AML-193 (cell line): ENCODE data around the gene SLC26A2.

Source experiments
- DNase-seq, 2 experiments: peaks; one replicate each; lab custom pipeline; 2025; lab: John Stamatoyannopoulos, UW

The SLC26A2 gene

DNA sequence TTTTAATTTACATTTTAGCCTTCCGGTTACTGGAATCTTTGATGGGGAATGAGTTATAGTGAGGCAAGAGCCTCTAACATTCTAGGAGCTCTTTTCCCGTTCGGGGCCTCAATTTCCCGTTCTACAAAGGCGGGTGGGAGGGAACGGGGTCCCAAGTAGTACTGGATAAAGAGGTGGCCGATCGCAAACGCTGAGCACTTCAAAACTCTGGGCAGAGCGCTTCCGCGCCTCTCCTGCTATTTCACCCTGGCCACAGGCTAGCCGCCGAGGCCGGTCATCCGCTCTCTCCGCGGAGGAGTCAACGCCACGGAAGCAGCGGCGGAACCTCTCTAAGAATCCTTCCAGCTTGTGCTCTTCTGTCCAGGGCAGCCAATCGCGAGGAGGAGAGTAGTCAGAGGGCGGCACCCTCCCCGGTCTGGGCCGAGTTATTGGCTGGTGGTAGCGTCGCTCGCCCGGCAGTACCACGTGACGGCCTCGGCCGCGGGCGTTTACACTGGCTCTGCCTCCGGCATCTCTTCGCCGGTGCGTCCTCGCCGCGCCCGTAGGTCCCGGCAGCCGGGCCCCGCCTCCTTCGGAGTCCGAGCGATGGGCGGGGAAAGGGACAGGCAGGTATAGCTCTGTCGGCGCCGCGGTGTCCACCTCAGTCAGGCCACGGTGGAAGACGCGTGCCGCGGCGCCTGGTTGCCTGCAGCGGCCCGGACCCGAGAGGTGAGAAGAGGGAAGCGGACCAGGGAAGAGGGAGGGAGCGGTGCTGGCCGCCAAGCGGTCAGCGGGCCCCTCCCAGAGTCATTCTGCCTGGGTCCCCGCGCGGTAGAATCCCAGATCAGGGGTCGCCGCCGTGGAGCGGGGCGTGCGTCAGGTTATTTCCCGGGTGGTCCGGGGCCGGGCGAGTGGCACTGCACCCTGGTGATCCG, at the start of gene SLC26A2:
TSS of gene SLC26A2 (plus strand) at position 487 of the 914 bp plus-strand sequence. CDS start 16,895 bp downstream, outside the sequence.
- peak; percentile 96 for DNase-seq

DNA sequence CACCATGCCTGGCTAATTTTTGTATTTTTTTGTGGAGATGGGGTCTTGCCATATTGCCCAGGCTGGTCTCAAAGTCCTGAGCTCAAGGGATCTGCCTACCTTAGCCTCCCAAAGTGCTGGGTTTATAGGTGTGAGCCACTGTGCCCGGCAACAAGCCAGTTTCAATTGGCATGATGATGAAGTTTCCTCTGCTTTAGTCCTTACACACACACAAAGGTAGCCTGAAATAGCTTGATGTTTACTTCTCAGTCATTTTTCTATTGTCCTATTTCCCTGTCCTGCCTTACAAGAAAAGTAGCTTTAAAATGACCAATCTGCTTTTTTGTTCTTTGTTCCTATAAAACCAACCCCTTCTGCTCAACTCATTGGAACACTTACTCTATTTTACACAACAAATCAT, 49.5 kb upstream of the SLC26A2 start:
- DNase-seq: no peak

DNA sequence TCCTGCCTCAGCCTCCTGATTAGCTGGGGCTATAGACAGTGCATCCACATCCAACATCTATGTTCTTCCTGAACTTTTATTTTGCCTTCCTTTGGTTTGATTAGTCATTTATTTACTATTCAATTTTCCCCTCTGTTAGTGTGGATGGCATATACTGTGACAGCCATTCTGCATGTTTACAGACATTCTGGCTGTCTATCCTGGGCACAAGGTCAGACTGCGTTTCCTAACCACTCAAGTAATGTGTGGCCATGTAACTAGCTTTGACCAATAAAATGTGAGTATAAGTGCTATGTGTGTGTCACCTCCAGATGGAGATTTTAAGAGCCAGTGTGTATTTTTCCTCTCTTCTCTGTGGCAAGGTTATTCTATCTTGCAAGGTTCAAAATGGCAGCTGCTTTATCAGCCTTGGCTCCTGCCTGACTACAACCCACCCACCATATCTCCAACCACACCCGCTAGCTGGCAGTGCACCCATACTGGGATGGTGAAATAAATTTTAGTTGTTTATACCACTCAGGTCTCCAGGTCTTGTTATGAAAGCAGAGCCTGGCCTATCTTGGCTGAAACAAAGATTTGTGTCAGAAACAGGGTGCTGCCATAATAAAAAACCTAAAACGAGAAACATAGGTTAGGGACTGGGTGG, 48.2 kb upstream of the SLC26A2 start:
- no peak for DNase-seq

DNA sequence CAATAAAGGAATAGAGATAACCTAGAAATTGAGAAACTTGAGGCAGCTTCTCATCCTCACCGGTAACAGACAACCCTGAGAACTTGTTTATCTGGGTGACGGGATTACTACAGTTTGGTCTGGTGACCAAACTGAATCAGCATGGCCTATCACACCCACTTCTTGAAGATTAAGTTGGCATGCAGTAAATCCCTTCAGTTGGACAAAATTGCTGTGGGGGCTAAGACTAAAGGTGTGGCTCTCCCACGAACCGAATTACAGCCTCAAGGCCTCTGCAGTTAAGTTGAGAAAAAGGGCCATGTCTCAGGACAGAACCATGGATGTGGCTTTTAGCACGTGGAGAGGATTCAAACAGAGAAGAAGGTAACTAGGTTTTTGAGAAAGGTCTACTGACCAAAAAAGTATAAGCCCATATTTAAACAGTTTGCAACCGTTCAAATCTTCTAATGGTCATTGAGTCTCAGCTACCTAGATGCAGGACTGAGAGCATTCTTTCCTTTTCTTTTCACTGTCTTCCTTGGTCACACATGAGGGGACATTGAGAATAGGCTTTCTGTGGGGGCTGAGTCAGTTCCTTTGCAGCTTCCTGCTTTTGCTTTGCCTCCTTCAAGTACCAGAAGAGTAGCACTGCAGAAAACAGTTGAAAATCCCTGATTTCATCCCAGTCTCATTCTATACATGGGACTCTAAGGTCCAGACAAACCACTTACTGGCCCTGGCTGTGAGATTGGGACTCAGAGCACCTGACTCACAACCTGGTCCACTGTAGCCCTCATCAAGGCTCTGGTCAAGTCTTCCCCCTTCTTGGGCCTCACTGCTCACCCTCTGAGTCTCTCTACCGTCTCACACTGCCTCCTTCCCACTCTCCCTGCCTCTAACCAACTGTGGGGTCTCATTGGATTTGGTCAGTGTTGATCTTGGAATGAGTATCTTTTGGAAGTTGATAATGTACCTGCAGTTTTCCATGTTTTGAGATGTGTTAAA, 46.8 kb upstream of the SLC26A2 start:
- DNase-seq: peak in 1 of 2 experiments; percentile 34

DNA sequence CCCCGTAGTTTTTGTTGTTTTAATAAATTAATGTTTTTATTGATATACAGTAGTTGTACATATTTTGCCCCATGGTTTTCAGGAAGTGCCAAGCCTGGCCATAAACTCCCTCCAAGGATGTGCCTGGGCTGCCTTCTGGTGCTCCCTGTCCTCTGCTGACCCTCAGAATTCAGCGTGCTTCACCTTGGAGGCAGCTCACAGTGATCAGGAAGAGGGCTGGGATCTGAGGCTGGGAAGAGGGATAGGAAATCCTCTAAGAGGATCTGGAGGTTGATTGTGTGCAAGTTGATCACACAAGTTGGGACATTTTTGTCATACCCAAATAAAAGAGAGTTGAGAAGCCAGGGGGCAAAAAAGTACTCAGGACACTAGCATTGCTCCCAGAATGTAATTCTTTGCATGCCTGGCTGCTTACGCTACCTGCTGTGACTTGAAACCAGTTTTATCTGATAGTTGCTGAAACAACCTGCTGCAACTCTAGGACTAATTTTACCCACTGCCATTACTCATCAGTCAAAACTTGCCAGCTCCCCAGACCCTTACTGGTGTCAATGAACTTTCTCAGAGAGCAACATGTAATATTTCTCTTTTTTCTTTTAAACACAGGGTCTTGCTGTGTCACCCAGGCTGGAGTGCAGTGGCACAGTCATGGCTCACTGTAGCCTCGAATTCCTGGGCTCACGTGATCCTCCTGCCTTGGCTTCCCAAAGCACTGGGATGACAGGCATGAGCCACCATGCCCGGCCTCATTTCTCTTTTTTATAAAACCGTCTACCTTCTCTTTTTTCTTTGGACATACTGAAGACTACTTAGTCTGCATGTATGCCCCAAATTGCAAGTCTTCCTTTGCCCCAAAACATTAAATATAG, 44.9 kb upstream of the SLC26A2 start:
- no peak for DNase-seq

DNA sequence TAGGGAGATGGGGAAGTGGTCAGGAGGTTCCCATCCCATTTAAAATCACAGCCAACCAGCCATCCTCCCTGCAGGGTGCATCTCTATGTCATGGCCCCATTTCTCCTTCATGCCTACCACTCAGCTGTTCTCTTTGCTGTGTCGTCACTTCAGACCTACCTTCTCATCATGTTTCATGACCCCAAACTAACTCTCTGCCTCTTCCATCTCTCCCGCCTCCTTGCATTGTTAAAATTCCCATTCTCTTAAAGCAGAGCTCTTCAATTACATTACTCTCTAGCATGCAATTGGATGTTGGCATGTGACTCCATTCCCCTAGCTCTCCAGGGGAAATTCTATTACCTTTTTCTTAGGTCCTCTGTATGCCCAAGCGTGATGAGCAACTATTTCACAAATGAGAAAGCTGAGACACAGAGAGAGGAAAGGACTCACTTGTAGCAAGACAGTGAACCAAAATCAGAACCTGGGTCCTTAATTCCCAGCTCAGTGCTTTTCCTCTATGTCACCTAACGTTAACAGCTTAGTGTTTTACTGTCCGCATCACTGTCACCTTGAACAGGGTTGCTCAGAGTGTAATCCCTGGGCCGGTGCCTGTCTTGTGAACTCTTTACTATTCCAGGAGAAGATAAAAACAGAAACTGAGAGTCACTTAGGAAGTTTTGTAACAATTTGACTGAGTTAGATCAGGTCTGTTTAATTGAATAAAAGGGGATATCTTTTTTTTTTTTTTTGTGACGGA, 44.1 kb upstream of the SLC26A2 start:
- no peak for DNase-seq

DNA sequence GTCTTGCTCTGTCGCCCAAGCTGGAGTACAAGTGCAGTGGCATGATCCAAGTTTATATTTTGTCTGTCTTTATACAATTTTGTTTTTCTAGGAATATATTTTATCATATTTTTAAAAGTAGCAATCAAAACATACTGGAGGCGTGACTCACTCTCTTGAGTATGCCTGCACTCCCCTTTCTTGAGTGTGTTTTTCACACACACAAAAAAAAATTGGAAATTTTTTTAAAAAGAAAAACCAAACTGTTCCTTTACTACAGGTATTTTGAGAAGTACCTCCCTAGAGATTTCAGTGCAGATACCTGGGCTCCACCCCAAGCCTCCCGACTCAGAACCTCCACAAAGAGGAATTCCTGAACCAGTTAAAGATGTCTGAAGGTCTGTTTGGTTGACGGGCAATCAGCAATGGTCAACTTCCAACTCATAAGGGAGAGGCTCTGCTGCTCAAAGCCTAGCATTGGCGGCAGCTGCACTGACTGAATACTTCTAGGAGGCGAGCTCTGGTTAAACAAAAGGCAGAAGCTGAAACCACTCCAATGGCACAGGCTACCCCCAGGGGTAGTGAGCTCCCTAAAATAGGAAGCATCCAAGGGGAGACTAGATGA, 43.4 kb upstream of the SLC26A2 start:
- DNase-seq: no peak

DNA sequence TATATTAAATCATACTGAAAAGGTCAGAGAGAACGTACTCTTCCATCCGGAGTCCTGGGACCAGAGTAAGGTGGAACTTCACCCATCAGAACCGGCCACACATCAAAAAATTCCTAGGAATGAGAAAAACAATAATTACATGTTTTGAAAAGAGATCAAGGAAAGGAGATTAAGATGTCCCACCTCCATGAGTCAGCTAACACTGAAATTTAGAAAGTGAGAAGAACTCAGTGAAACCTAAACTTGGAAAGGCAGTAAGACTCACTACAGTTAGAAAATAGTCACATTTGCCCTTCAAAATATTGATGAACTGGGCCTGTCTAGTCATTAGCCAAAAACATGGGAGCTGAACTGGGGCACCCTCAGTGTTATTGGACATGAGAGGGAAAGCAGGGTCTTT, 39.0 kb upstream of the SLC26A2 start:
- no peak for DNase-seq

DNA sequence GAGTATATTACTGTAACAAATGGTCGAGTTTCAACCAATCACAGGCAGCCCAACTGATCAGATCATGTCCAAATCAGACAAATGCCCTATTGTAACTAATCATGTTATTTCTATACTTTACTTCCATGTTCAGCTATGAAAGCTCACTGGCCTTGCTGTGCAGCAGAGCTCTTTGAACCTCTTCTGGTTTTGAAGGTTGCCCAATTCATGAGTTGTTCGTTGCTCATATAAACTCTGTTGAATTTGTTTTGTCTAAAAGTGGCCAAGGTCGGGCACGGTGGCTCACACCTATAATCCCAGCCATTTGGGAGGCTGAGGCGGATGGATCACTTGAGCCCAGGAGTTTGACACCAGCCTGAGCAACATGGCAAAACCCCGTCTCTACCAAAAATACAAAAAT, 37.6 kb upstream of the SLC26A2 start:
- DNase-seq: no peak

DNA sequence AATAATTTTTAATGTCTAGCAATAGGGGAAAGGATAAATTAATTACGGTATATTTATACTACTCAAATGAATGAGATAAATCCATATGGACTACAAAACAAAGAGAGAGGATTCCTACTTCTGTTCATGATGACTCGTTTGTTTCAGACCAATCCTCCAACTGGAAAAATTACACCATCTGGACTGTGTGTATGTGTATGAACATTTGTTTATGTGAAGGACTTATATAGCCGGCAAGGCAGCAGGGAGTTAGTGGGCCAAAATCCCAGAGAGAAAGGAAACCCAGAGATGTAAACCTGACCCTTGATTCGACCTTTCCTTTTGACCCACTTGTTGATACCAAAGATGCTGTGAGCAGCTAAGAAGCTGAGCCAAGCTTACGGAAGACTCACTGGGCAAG, 36.1 kb upstream of the SLC26A2 start:
- DNase-seq: no peak

DNA sequence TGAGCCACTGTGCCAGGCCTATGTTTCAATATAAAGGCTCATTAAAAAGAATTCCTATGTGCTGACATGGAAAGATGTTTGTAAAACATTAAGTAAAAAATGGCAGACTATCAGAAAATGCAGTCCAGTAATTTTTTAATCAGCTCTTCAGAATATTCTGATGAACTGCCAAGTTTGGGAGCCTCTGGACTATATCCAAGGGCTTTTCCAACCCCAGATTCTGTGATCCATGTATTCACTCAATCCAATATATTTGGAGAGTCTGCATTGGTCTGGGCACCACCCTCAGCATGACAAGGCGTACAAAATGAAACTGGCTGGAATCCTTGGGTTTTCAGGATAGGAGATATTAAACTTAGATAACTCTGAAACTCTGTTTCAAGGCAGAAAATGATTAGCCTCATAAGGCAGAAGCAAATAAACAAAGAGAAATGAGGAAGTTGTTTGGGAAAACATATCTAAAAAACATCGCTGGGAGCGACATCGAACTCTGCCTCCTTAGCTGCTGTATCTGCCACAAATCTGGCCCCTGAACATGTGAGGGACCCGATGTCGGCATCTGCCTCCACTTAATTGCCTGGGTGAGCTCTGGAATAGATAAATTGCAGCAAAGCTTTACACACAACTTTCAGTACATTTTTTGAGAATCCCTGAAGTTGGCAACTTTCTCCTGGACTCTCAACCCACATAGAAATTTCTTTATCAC, 30.4 kb upstream of the SLC26A2 start:
- no peak for DNase-seq

DNA sequence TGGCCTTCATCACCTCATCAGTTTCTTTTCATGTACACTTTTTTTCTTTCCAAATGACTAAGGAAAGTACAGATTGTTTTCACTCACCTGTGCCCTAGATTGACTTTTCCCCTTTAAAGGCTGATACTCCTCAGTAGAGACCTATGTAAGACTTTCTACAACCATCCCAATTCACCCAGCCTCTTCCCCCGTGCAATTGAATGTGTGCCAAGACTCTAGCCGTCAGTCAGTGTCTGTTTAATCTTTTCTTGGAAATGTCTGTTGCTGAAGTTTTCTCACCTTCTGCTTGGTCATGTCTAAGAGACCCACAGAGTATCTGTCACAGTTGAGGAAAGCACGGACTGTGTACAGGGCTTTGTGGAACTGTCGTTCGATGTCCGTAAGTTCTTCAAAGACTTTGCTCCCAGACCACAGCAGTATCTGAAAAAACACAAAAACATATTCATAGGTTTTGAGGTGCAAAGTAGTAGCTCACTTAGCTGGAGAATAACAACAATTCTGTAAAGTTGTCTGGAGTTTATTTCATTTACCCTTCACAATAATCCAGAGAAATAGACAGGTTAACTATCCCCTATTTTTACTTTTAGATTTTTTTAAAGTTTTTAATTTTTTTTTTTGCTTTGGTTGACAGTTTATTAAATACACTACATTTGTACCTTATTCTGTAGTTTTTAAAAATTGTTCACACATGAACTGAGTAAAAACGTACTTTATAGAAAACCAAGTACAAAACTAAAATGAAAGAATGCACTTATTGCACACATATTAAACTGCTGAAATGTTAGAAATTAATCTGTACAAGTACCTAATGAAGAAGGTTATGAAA, 29.6 kb upstream of the SLC26A2 start:
- no peak for DNase-seq

DNA sequence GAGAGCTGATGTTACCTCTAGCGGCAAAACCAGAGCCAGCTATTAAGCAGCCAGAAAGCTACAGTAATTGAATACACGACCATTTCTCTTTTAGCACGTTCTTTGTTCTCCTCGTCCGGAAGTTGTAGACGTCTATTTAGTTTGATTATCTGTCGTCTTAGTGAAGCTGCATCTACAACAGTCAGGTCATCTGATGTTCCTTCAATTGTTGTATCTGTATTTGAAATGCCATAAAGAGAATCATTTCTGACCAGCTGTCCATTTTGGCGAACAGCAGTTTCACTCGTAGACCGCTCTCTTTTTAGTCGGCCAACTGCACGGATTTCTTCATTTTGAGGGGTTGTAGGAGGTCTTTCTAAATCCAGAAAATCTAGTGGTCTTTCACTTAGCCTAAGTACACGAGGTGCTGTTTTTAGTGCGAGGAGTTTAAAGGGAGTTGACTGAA, 28.5 kb upstream of the SLC26A2 start:
- no peak for DNase-seq

DNA sequence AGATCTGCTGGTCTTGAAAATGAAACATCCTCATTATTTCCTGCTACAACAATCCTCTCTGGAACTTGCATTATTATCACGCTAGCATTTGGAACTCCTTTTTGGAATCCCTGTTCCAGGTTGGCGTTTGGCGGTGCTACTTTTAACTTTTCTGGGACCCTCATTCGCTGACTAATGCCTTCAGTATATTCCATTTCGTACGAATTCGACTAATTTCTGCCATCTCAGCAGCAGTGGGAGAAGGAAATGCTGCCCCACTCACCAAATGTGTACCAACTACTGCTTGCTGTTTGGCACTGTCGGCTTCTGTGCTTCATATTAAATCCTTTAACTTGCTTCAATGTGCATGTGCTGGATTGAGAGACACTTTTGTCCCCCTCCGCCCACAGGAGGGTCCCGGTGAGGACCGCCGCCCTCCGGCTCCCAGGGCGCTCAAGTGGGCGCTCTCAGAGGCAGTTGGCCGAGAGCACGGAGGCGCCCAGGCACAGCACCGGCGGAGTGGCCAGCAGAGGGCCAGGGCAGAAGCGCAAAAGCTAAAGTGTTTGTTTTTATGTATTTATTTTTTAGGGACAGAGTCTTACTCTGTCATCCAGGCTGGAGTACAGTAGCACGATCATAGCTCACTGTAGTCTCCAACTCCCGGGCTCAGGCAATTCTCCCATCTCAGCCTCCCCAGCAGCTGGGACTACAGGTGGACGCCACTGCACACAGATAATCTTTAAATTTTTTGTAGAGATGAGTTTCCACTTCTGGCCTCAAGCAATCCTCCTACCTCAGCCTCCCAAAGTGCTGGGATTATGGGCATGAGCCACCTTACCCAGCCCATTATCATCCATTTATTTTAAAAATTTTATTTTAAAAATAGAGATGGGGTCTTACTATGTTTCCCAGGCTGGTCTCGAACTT, 27.9 kb upstream of the SLC26A2 start:
- DNase-seq: no peak

DNA sequence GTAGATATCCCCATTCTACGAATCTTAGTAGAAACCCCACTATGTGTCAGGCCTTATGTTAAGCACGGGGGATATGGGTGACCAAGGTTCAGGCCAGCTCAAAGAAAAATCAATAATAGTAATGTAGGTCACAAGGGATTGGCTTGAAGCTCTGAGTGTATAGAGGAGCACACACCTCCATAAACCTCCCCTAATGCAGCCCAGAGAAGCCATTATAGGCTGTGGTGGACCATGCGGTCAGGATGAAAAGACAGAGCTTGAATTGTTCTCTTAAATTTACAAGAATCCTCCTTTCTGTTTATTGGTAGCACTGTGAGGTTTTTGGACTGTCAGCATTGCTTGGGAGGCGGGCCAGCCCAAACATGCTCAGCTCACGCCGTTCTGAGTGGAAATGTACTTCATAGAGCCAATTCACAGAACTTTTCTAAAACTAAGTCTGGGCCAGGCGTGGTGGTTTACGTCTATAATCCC, 25.1 kb upstream of the SLC26A2 start:
- DNase-seq: no peak

DNA sequence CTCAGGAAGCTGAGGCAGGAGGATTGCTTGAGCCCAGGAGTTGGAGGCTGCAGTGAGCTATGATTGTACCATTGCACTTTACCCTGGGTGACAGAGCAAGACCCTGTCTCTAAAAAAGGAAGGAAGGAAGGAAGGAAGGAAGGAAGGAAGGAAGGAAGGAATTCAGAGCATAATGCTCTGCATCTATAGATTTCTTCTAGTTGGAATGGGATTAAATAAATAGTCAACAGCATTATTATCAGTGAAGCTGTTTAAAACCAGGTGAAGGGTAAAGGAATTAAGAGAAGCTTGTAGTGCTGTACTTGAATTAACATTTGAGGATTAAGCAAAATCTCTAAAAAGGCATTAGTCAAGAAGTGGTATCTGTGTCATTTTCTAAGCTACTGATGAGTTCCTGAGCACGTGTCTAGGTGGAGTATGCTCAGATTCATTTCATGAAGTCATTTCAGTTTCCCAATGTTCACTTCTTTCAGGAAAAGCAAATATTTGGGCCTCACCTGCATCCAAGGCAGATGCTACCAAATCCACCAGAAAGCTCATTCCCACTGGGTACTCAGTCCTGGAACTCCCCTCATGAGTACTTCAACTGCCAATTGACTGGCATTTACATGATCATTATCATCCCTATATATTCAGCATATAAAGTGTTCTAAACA, 24.4 kb upstream of the SLC26A2 start:
- DNase-seq: no peak

DNA sequence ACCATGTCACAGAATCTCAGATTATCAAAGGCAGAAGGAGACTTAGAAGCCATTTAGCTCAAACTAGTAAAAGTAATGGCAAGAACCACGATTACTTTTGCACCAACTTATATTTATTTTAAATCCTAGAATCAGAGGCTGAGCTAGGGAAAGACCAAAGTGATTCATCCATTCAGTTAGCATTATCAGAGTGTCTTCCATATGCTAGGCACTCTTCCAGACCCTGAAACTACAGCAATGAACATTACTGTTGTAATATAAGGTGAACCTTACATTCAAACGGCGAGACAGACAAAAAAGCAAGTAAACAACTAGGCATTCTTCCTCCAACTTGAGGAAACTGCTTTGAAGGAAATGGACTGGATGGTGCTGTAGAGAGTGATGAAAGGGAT, 23.9 kb upstream of the SLC26A2 start:
- DNase-seq: no peak
